AML-193 (cell line): ENCODE results near the gene KCNN3.

ENCODE experiments used
- DNase-seq, 2 experiments: peaks; one replicate each; lab custom pipeline; 2025; lab: John Stamatoyannopoulos, UW

Gene KCNN3

DNA sequence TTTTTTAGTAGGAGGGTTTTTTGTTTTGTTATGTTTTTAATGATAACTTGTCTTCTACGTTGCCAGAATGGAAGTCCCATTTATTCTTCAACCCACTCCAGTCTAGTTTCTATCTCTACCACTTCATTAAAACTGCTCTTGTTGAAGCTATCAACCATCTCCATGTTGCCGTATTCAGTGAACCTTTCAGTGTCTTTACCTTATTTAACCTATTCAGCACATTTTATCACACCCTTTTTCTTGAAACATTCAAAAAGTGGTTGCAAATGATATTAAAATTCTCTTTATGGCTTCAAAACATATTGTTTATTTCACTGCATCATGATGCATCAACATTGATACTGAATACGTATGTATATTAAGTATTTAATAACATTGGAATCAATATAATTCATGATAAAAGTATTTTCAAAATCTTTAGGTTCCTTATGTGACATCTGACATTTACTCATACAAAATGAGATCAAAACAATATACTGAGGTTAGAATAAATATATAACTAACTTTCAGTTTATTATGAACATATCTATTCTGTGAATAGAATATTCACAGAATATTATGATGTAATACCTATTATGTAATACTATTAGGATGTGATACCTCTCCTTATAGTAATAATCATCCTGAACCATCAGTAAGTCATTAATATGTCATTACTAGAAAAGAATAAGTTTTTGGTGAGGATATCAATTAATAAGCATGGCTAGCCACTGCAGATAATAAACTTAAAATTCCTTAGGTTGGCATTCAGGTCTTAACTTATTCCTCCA, 210.1 kb downstream of the KCNN3 start:
- DNase-seq = no peak

DNA sequence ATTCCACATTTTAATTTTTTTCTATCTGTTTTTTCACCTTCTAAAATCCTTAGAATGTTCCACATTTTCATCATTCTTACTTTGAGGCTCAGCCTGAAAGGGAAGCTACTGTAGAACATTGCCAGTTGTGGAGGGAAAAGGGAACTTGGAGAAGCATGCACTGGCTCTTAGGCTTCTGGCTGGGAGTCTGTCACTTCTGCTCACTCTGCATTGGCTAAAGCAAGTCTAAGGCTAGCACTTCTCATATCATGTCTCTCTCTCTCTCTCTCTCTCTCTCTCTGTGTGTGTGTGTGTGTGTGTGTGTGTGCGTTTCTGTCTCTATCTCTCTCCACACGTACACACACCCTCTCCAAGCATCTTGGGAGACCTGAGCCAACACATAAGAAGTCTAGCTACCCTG, 212.5 kb downstream of the KCNN3 start:
- DNase-seq = peak; percentile 51 to 63

DNA sequence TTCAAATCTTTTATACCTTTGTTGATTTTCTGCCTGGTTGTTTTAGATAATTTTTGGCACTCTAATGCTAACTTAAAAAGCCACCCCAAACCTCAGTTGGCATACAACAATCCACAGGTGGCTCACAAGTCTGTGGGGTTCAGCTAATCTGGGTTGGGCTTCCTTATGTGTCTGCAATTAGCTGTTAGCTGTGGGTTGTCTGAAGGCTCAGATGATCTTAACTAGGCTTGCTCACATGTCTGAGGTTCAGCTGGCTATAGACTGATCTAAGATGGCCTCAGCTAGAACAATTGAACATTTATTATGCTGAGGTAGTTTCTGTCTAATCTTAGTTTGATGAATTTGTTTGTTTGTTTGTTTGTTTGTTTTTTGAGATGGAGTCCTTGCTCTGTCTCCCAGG, 217.2 kb downstream of the KCNN3 start:
- DNase-seq = no peak
